Measurements from ENCODE around the gene ABCB9. TPM values are rescaled to one million over a fixed set of nuclear protein-coding genes. Genes with fewer than 3 reads are reported as not detected.

ABCB9 gene
- total RNA-seq, 1 experiment from 2014 or later = 4.6 TPM

GRCh38 chr12:122894193-122895121 is 71.8 kb downstream of the ABCB9 start:
- peaks cover 0 to 6% of the 10 kb centered on the region in 2 experiments; a peak in 3 of 5 replicates for H3K9me3 Mint-ChIP-seq
- Histone ChIP-seq H4K8ac (replicated peaks; ENCODE audit: insufficient read length, low read depth, low read length) (no peak overlapping the region), H2AFZ (ENCODE audit: low read length) (no peak overlapping the region), H2BK20ac (ENCODE audit: low read depth, low read length, poor library complexity, severe bottlenecking) (no peak overlapping the region), H2BK120ac (ENCODE audit: low read depth, low read length, poor library complexity, severe bottlenecking) (no peak overlapping the region), H3K9ac (ENCODE audit: extremely low read depth, insufficient read length, low read length) (no peak overlapping the region), H2BK15ac (ENCODE audit: low read depth, low read length) (no peak overlapping the region), H3K4me1 (ENCODE audit: insufficient read depth, low read length) (0 out of 2 replicates have a peak, but pooled peaks cover 3% of the 10 kb centered on the region), H3K4me2 (ENCODE audit: insufficient read depth, insufficient read length, low read length) (peak overlapping the region; percentile 81), H3T11ph (ENCODE audit: low read length) (no peak overlapping the region), H3K27ac (ENCODE audit: insufficient read length, low read depth, low read length) (no peak overlapping the region), H2BK12ac (ENCODE audit: insufficient read length, low read depth, low read length) (no peak overlapping the region), H3K14ac (ENCODE audit: insufficient read depth, low read length) (no peak overlapping the region), H3K79me2 (ENCODE audit: insufficient read depth, low read length) (no peaks in the 10 kb centered on the region), H3K4ac (ENCODE audit: low read depth, low read length) (no peak overlapping the region), H3K27me3 (ENCODE audit: insufficient read depth, low read length) (peaks cover 7% of the 10 kb centered on the region; the same call in 1 of the 2 replicates), H2AK5ac (ENCODE audit: insufficient read length, low read length) (no peak overlapping the region), H3K9me3 (ENCODE audit: control insufficient read depth, low read depth, low read length) (no peaks in the 10 kb centered on the region), H2BK5ac (ENCODE audit: insufficient read length, low read length) (no peak overlapping the region), H4K91ac (ENCODE audit: insufficient read length, low read depth, low read length) (no peak overlapping the region), H3K23me2 (ENCODE audit: insufficient read length, low read depth, low read length, poor library complexity, severe bottlenecking) (peaks cover 7% of the 10 kb centered on the region), H3K79me1 (ENCODE audit: insufficient read depth, low read depth, low read length, poor library complexity, severe bottlenecking) (no peaks in the 10 kb centered on the region), H3K18ac (ENCODE audit: insufficient read length, low read depth, low read length) (no peak overlapping the region), H4K5ac (ENCODE audit: insufficient read length, low read depth, low read length) (no peak overlapping the region), H3K23ac (ENCODE audit: insufficient read length, low read depth, low read length) (no peak overlapping the region), H4K20me1 (ENCODE audit: control insufficient read depth, insufficient read depth, insufficient read length) (no peaks in the 10 kb centered on the region), H3K56ac (ENCODE audit: insufficient read length, low read depth, low read length) (no peak overlapping the region)
- WGBS (ENCODE audit: extremely low coverage, insufficient read length, low lambda C conversion rate) = no CpG with 5 or more reads among the region's 15 CpGs
- no peak for TF ChIP-seq CTCF (conservative IDR thresholded peaks at IDR 0.05)
- H3K36me3 Mint-ChIP-seq (ENCODE audit: insufficient read depth in 1 of 3, low read depth in 3 of 3) = peaks cover 0 to 5% (median 0%) of the 10 kb centered on the region in 3 experiments; a peak in 2 of 7 replicates
- H3K27me3 Mint-ChIP-seq (ENCODE audit: low read depth) = peaks cover 79% of the 10 kb centered on the region
- H3K4me3 Mint-ChIP-seq = peak overlapping the region; percentile 73 to 91
- peak overlapping the region in 1 of 3 experiments; percentile 41; a peak in 1 of 7 replicates for H3K27ac Mint-ChIP-seq
- DNase-seq = no peak
- H3K4me1 Mint-ChIP-seq = peaks cover 50 to 58% of the 10 kb centered on the region in 2 experiments
